GM12874 (cell line): ENCODE measurements around the gene SRGN.

Experiments
- CTCF ChIP-seq: IDR thresholded peaks from 2 replicates; pipeline ENCODE4 v1.5.1; 2011; ENCODE audit warnings: low read depth, mild to moderate bottlenecking, control low read depth, low read length, moderate library complexity; ENCODE audit not compliant: insufficient read depth

SRGN gene

GRCh38 chr10:69064762-69065328 is 23.1 kb upstream of the SRGN start:
- peak; percentile 21; the same call in 1 of the 2 replicates for TF ChIP-seq CTCF

GRCh38 chr10:69065406-69066361 is 22.2 kb upstream of the SRGN start:
- no peak for TF ChIP-seq CTCF

- no peak for TF ChIP-seq CTCF
Measured at GRCh38 chr10:69067189-69067588, 20.7 kb upstream of the SRGN start.

GRCh38 chr10:69068549-69068948 is 19.4 kb upstream of the SRGN start:
- TF ChIP-seq CTCF, result no peak

GRCh38 chr10:69069090-69070042 is 18.5 kb upstream of the SRGN start:
- no peak for TF ChIP-seq CTCF

GRCh38 chr10:69070951-69071350 is 17.0 kb upstream of the SRGN start:
- TF ChIP-seq CTCF, result no peak

- no peak for TF ChIP-seq CTCF
Measured at GRCh38 chr10:69071610-69072009, 16.3 kb upstream of the SRGN start.
